ENCODE measurements around the gene HDAC4.

GRCh38 chr2:239136762-239137161 lies 264.1 kb downstream of the HDAC4 start:
- TF ChIP-seq POLR2A (IDR thresholded peaks at IDR 0.05; ENCODE audit: borderline replicate concordance, extremely low read depth, insufficient read depth, insufficient read length) (no peak), CTCF (IDR thresholded peaks at IDR 0.05 in 2 of 3, conservative IDR thresholded peaks at IDR 0.05 in 1 of 3; ENCODE audit: borderline replicate concordance in 1 of 3, insufficient read depth in 1 of 3, low read depth in 2 of 3, low read length in 2 of 3) (no peak), EGR1 (IDR thresholded peaks at IDR 0.05; ENCODE audit: low read depth) (no peak), POLR2AphosphoS5 (IDR thresholded peaks at IDR 0.05; ENCODE audit: low read depth, low read length) (no peak), SP1 (IDR thresholded peaks at IDR 0.05; ENCODE audit: low read depth) (no peak), JUND (IDR thresholded peaks at IDR 0.05) (no peak), EZH2phosphoT487 (IDR thresholded peaks at IDR 0.05; ENCODE audit: borderline replicate concordance) (no peak), EZH2 (IDR thresholded peaks at IDR 0.05) (no peak), SIN3A (IDR thresholded peaks at IDR 0.05; ENCODE audit: low read depth) (no peak), SRF (IDR thresholded peaks at IDR 0.05; ENCODE audit: low read depth) (no peak), REST (IDR thresholded peaks at IDR 0.05; ENCODE audit: low read depth) (no peak)
- TF ChIP-seq, protein P1, sequence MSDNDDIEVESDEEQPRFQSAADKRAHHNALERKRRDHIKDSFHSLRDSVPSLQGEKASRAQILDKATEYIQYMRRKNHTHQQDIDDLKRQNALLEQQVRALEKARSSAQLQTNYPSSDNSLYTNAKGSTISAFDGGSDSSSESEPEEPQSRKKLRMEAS (IDR thresholded peaks at IDR 0.05), result no peak
